GM18505 (cell line): ENCODE results near the gene SYT9.

Source experiments
- ATAC-seq: cut with Tn5 transposase; IDR thresholded peaks from one replicate; pipeline ENCODE4 v1.9.1; 2021; ENCODE audit not compliant: unreplicated experiment
- POLR2A ChIP-seq: IDR thresholded peaks from 4 replicates; pipeline ENCODE4 v1.6.1; 2011; ENCODE audit warnings: borderline replicate concordance; ENCODE audit not compliant: insufficient read depth, insufficient read length; ENCODE audit errors: extremely low read depth

SYT9 gene

DNA sequence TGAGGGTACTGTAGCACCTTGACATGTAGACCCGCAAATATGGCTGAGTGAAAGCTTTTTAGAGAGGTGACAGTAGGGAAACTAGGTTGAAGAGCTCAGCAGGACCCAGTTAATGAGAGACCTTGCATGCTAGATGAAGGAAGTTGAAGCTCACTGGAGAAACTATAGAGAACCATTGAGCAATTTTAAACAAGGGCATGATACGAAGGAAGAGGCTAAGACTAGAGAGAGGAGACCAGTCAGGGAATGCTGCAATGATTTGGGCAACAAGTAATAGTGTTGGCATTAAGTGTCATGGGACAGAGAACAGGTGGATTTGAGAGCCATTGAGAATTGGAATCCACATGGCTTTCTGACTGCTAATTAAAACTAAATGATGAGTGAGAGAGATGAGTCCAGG, 237.7 kb downstream of the SYT9 start:
- no peak for TF ChIP-seq POLR2A

GRCh38 chr11:7490054-7490453, 238.3 kb downstream of the SYT9 start:
- ATAC-seq: no peak
- TF ChIP-seq POLR2A: no peak

More for the DNA sequence above, 237.7 kb downstream of the SYT9 start:
- no peak for ATAC-seq

- no peak for TF ChIP-seq POLR2A
- no peak for ATAC-seq
Measured at GRCh38 chr11:7490535-7490934, 238.8 kb downstream of the SYT9 start.

DNA sequence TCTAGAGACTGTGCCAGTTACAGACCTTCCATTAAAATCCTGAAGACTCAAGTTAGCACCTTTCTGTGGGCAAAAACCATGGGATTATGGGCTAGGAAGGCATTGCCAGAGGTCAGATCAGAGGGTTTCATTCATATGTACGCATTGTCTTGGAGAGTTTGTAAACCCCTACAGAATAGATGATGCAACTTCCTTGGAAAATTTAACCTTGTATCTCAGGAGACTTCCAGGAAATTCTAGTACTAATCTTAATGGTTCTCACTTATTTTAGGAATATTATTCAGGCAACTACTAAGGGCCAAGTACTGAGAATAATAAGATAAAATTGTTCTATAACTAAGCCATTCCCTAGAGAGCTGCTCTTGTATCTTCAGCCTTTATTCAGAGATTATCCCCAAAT, 240.5 kb downstream of the SYT9 start:
- no peak for TF ChIP-seq POLR2A
- ATAC-seq: no peak

- ATAC-seq: no peak
- no peak for TF ChIP-seq POLR2A
Measured at GRCh38 chr11:7493670-7494069, 242.0 kb downstream of the SYT9 start.

DNA sequence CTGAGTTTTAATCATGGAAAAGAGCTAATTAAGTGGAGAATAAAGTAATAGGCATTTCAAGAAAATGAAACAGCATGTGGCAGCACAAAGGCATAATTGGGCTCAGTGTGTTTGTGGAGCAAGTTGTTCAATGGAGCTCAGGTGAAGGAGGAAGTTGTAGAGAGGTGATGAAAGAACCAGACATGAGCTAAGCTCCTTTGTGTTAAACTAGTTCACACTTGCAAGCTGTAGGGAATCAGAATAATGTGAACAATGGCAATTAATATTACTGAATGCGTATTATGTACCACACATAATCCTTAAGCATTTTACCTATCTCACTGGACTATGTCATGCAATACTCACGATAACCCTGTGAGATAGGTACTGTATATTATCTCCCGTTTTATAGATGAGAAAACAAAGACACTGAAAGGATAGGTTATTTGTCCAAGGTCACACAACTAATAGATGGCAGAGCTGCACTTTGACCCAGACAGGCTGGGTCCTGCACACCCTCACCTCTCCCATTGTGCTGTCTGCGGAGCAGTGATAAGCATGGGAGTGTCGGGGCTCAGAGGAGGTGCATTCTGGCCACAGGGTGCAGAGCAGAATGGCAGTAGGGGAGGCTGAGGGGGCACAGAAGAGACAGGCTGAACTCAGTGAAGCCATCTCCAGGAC, 242.5 kb downstream of the SYT9 start:
- no peak for TF ChIP-seq POLR2A
- ATAC-seq: no peak

- TF ChIP-seq POLR2A: no peak
- ATAC-seq: peak; percentile 90
Measured at GRCh38 chr11:7495882-7496551, 244.3 kb downstream of the SYT9 start.

- no peak for ATAC-seq
- no peak for TF ChIP-seq POLR2A
Measured at GRCh38 chr11:7498193-7498592, 246.5 kb downstream of the SYT9 start.

GRCh38 chr11:7499081-7499480, 247.4 kb downstream of the SYT9 start:
- ATAC-seq: no peak
- no peak for TF ChIP-seq POLR2A

- TF ChIP-seq POLR2A: no peak
- no peak for ATAC-seq
Measured at GRCh38 chr11:7500251-7500650, 248.5 kb downstream of the SYT9 start.

DNA sequence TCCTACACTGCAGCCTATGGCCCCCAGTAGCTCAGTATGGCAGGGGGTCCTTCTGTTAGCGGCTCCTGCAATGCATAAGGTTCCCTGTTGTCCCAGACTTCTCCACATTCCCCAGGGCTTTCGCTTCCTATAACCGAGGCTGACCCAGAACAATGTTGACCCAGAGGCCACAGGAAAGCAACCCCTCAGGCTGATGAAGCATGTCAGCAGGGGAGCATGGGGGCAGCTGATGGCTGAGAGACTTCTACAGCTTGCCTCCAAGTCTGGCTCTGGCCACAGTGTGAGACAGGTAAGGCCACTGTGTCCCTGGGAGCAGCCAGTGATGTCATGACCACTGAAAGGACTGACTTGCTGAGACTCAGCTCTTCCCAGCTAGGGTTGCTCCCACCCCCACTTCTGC, 249.5 kb downstream of the SYT9 start:
- no peak for ATAC-seq
- TF ChIP-seq POLR2A: no peak

GRCh38 chr11:7501894-7502293, 250.2 kb downstream of the SYT9 start:
- ATAC-seq: no peak
- no peak for TF ChIP-seq POLR2A

DNA sequence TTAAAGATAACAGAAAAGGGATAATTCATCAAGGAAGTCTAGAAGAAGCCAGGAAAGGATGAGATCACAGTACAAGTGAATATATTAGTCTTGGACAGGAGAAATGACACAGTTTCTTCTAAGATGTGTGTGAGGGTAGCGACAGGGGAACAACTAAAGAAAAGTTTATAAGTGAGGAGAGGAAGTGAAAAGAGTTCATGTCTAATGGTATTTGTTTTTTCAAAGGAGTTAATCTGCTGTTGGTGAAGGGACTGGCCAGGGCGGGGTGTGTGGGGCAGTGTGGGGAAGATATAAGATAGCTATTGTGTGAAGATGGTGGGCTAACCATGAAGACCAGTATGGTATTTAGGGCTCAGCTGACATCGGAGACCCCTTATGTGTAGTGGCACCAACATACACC, 254.5 kb downstream of the SYT9 start:
- no peak for ATAC-seq
- no peak for TF ChIP-seq POLR2A

GRCh38 chr11:7508087-7508486, 256.4 kb downstream of the SYT9 start:
- ATAC-seq: no peak

GRCh38 chr11:7509966-7510365, 258.3 kb downstream of the SYT9 start:
- no peak for ATAC-seq
- TF ChIP-seq POLR2A: no peak

More at GRCh38 chr11:7508087-7508486, 256.4 kb downstream of the SYT9 start:
- no peak for TF ChIP-seq POLR2A

- TF ChIP-seq POLR2A: no peak
- no peak for ATAC-seq
Measured at GRCh38 chr11:7511401-7511800, 259.7 kb downstream of the SYT9 start.
